GM23338 (cell line): Measurements from ENCODE around the gene HIVEP2. TPM values are rescaled to one million over a fixed set of nuclear protein-coding genes. Genes with fewer than 3 reads are reported as not detected.

Experiments used
- ATAC-seq: fragments of 200-7000 bp; cut with Tn5 transposase; 3 replicates; pipeline ENCODE4 v1.9.1; 2020
- DNase-seq: peaks from one replicate; pipeline ENCODE4 v3.0.0-alpha.2; 2015; ENCODE audit warnings: low spot score
- H2AFZ ChIP-seq: fragments of 200-600 bp; sonication (generic); 2 replicates; pipeline ENCODE4 v1.8.0; 2016; ENCODE audit warnings: antibody characterized with exemption, mild to moderate bottlenecking, moderate library complexity
- H3F3A ChIP-seq: fragments of 200-600 bp; sonication (generic); replicated peaks from 2 replicates; pipeline ENCODE4 v1.8.0; 2017; ENCODE audit warnings: antibody characterized with exemption, mixed run types, low read depth
- H3K27ac ChIP-seq: fragments of 200-600 bp; sonication (generic); 2 replicates; pipeline ENCODE4 v1.6.1; 2016; ENCODE audit warnings: low read depth
- H3K27me3 ChIP-seq: fragments of 200-600 bp; sonication (generic); 2 replicates; pipeline ENCODE4 v1.8.0; 2016; ENCODE audit warnings: mild to moderate bottlenecking, mixed run types, moderate library complexity; ENCODE audit not compliant: insufficient read depth
- H3K36me3 ChIP-seq: fragments of 200-600 bp; sonication (generic); 2 replicates; pipeline ENCODE4 v1.8.0; 2016; ENCODE audit warnings: mild to moderate bottlenecking; ENCODE audit not compliant: insufficient read depth
- H3K4me1 ChIP-seq: fragments of 200-600 bp; sonication (generic); 2 replicates; pipeline ENCODE4 v1.8.0; 2016; ENCODE audit warnings: mild to moderate bottlenecking, moderate library complexity; ENCODE audit not compliant: insufficient read depth
- H3K4me2 ChIP-seq: fragments of 200-600 bp; sonication (generic); 2 replicates; pipeline ENCODE4 v1.7.1; 2017; ENCODE audit warnings: mixed run types
- H3K4me3 ChIP-seq: fragments of 200-600 bp; sonication (generic); 2 replicates; pipeline ENCODE4 v1.6.1; 2016; ENCODE audit warnings: mixed run types
- H3K79me2 ChIP-seq: fragments of 200-600 bp; sonication (generic); replicated peaks from 2 replicates; pipeline ENCODE4 v1.8.0; 2017; ENCODE audit warnings: mild to moderate bottlenecking; ENCODE audit not compliant: insufficient read depth
- H3K9me2 ChIP-seq: fragments of 200-600 bp; sonication (generic); 2 replicates; pipeline ENCODE4 v1.8.0; 2017; ENCODE audit not compliant: insufficient read depth
- H4K20me1 ChIP-seq: fragments of 200-600 bp; sonication (generic); replicated peaks from 2 replicates; pipeline ENCODE4 v1.8.0; 2017; ENCODE audit warnings: mild to moderate bottlenecking; ENCODE audit not compliant: insufficient read depth
- H3K27ac Mint-ChIP-seq: 2 replicates; pipeline ENCODE4 v1.8.0; 2020; ENCODE audit warnings: inconsistent platforms, mild to moderate bottlenecking, moderate library complexity, mixed read lengths
- H3K27me3 Mint-ChIP-seq: 3 replicates; pipeline ENCODE4 v1.8.0; 2022; ENCODE audit warnings: low read depth, mild to moderate bottlenecking, moderate library complexity, mixed read lengths, inconsistent platforms; ENCODE audit not compliant: insufficient read depth, poor library complexity
- H3K36me3 Mint-ChIP-seq: 3 replicates; pipeline ENCODE4 v1.8.0; 2021; ENCODE audit warnings: low read depth, mild to moderate bottlenecking, inconsistent platforms, moderate library complexity, mixed read lengths
- H3K4me1 Mint-ChIP-seq: 3 replicates; pipeline ENCODE4 v1.8.0; 2020; ENCODE audit warnings: mild to moderate bottlenecking, inconsistent platforms, mixed read lengths
- H3K4me3 Mint-ChIP-seq: 3 replicates; pipeline ENCODE4 v1.8.0; 2021; ENCODE audit warnings: moderate library complexity, mild to moderate bottlenecking, inconsistent platforms, mixed read lengths
- H3K9me3 Mint-ChIP-seq: 3 replicates; pipeline ENCODE4 v1.8.0; 2020; ENCODE audit warnings: moderate library complexity, mild to moderate bottlenecking, inconsistent platforms, mixed read lengths
- CREB1 ChIP-seq: fragments of 250-450 bp; sonication (Bioruptor Pico); IDR thresholded peaks from 2 replicates; pipeline ENCODE4 v1.5.0; 2020; ENCODE audit warnings: low read depth, mild to moderate bottlenecking, moderate library complexity
- ETS1 ChIP-seq: IDR thresholded peaks from 2 replicates; pipeline ENCODE4 v1.6.1; 2016; ENCODE audit warnings: antibody characterized with exemption
- EZH2phosphoT487 ChIP-seq: fragments of 200-600 bp; sonication (generic); IDR thresholded peaks from one replicate; pipeline ENCODE4 v1.8.1; 2018; ENCODE audit warnings: antibody characterized with exemption; ENCODE audit not compliant: unreplicated experiment
- POLR2AphosphoS5 ChIP-seq: IDR thresholded peaks from 2 replicates; pipeline ENCODE4 v1.6.1; 2016; ENCODE audit warnings: antibody characterized with exemption, low read depth
- REST ChIP-seq: IDR thresholded peaks from one replicate; pipeline ENCODE4 v1.6.1; 2018; ENCODE audit warnings: antibody characterized with exemption; ENCODE audit not compliant: unreplicated experiment
- polyA plus RNA-seq: library from polyadenylated mRNA; unstranded; fragments of >200 nt; fragmentation: Nextera tagmentation; extraction: Ambion mirVana; gene quantifications from 2 replicates; pipeline ENCODE4 v1.2.1, GENCODE V29; 2016
- total RNA-seq: library from RNA; depleted of rRNA; stranded (reverse); fragments of >200 nt; shearing (Covaris generic); gene quantifications from 2 replicates; pipeline ENCODE4 v1.2.3, GENCODE V29; 2014

Gene HIVEP2
- total and polyA plus RNA-seq, 2 experiments from 2014 or later: 1.5 to 7.4 TPM

GRCh38 chr6:142927271-142927580, 17.8 kb downstream of the HIVEP2 start (continued):
- TF ChIP-seq ETS1: no peak
- no peak for TF ChIP-seq POLR2AphosphoS5
- no peak for TF ChIP-seq EZH2phosphoT487

GRCh38 chr6:142926494-142927270, 18.3 kb downstream of the HIVEP2 start:
- H3K79me2 ChIP-seq: peaks cover 5% of the 10 kb centered on the region; the same call in 1 of the 2 replicates
- no peak overlapping the region for H2AFZ ChIP-seq

More at GRCh38 chr6:142926494-142927270, 18.3 kb downstream of the HIVEP2 start:
- ATAC-seq (peak; percentile 88), DNase-seq (peak; percentile 81)
- Histone ChIP-seq H3K27ac (peak overlapping the region; percentile 16; the same call in 1 of the 2 replicates), H3F3A (no peaks in the 10 kb centered on the region), H3K36me3 (no peaks in the 10 kb centered on the region), H3K4me3 (peak overlapping the region; percentile 67), H3K27me3 (peaks cover 20% of the 10 kb centered on the region; the same call in 1 of the 2 replicates), H3K9me2 (no peaks in the 10 kb centered on the region), H3K4me1 (peaks cover 31% of the 10 kb centered on the region), H3K4me2 (peak overlapping the region; percentile 87), H4K20me1 (0 out of 2 replicates have a peak, but pooled peaks cover 8% of the 10 kb centered on the region)
- Mint-ChIP-seq H3K4me3 (peak overlapping the region; percentile 82), H3K27ac (no peak overlapping the region), H3K4me1 (peaks cover 27% of the 10 kb centered on the region), H3K36me3 (no peaks in the 10 kb centered on the region), H3K9me3 (no peaks in the 10 kb centered on the region), H3K27me3 (peaks cover 1% of the 10 kb centered on the region)
- TF ChIP-seq ETS1 (peak; percentile 22; the same call in 1 of the 2 replicates), EZH2phosphoT487 (no peak), POLR2AphosphoS5 (no peak), CREB1 (CRISPR knock-in tag) (peak; percentile 45; the same call in 1 of the 2 replicates), REST (no peak)
